NOMO-1 (cell line): ENCODE measurements around the gene MTMR3.

Experiments used
- DNase-seq, 2 experiments: peaks; one replicate each; lab custom pipeline; 2025; ENCODE audit not compliant: unreplicated experiment in 2 of 2; lab: John Stamatoyannopoulos, UW

The MTMR3 gene

DNA sequence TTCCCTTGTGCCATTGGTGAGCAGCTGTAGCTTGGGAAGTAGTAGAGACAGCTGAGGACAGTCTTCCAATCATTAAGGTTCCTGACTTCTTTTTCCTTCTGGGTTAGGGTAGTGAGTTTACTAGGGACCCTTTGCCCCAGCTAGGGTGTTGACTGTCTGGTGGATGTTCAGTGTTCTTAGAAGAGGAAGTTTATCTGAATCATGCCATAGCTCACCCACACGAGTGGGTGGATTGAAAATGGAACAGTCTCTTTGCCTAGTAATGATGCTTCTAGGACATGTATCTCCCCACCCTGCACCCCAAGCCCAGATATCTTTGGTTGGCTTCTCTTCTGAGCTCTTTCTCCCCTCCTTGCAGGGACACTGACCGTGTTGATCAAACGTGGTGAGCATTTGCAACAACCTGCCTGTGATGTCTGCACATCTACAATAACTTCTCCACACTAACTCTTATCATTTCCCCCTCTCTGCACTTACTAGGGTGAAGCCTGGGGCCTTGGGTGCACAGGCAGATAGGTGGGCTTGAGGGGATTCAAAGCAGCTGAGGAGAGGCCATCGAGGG lies 140.2 kb downstream of the MTMR3 start:
- DNase-seq = peak in 1 of 2 experiments; percentile 7

DNA sequence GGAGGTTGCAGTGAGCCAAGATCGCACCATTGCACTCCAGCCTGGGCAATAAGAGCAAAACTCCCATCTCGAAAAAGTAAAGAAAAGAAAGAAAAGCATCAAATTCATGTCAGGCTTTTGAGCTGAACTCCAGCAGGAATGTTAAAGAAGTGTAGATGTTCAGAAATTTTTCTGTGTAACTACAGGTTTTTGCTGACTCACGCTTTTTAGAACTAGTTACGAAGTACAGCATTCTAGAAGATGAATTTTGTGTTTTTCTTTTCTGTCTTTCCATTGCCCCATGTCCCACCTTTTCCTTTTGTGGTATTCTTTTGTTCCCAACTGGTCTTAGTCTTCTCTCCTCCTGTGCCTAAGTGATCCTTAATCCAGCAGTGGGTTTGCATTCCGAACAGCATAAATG lies 141.3 kb downstream of the MTMR3 start:
- no peak for DNase-seq

DNA sequence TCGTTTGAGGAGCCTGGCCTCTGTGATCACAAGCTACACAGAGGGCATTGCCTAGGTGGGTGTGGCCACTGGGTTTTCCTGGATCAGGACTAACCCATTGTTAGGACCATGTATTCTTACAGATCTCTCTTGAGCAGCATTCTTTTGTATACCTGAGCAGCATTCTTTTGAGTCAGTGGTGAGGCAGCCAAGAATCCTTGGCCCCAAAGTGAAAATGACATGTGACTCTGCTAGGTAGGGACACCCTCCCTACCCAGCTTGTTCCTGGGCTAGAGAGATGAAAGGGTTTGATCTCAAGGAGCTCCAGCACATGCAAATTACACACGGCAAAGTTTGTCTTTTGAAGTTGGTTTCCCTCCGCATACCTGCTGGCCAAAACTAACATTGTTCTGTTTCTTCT lies 142.2 kb downstream of the MTMR3 start:
- no peak for DNase-seq

DNA sequence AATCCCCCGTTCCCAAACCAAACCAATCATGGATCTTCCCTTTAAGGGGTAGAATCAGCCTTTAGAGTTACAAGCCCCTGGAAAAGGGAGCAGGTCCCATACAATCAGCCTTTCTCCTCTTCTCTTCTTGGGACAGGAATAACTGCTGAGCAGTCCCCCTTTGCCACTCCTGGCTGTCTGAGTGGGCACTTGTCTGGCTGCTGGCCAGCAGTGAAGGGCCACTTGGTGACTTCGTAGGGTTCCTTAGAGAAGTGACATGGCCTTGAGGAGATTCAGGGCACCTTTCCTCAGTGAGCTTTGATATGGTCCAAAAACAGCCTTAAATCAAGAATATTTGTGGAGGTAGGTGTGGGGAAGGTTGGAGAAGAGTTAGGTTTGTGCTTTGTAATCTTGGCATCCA lies 143.8 kb downstream of the MTMR3 start:
- no peak for DNase-seq

DNA sequence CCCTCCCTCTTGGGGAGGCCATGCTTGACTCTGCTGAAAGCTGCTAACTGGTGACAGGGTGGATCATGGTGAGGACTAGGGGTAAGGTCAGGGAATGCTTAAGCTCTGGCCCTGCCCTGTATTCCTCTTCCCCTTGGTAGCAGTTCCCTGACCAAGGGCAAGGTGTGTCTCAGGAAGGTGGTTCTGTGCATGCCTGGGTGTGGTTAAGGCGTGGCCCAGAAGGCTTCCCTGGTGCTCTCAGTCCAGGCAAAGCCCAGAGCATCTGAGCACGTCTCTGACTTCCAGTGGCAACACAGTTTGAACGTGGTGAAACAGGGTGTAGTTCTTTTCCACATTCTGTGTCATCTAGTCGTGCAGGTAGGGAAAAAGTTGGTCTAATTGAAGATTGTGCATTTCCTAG lies 144.2 kb downstream of the MTMR3 start:
- DNase-seq = no peak

DNA sequence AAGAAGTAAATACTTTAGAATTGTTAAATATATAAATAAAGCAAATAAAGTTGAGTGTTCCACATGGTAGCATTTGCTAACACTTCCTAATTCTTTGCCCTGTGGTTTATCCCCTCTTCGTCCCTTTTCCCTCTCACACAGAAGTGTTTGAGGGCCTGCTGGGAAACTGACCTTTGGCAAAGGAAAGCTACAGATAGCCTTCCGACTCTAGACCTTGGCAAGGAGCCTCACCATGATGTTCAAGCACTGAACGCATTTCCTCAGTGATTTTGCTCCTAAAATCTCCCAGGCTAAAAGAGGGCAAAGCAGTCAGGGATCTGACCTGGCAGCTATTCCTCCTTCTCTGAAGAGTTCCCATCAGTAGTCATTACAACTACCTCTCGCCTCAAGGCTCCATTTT lies 144.8 kb downstream of the MTMR3 start:
- no peak for DNase-seq

DNA sequence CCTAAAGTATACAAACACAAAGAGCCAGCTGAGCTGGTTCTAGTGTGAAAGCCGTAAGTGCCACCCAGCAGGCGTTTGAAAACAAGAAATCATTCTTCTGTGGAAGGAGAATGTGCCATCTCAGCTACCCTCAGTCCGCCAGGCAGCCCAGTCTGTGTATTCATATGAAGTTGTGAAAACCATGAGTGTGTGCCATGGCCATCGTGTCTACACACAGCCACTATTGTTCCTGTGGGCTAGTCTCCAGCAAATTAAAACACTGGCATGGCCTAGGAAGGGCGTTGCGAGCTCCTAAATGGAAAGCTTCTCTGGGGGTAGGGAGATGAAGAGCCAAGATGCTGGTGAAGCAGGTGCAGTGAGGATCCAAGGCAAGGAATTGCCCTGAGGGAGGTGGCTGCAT lies 145.8 kb downstream of the MTMR3 start:
- no peak for DNase-seq

DNA sequence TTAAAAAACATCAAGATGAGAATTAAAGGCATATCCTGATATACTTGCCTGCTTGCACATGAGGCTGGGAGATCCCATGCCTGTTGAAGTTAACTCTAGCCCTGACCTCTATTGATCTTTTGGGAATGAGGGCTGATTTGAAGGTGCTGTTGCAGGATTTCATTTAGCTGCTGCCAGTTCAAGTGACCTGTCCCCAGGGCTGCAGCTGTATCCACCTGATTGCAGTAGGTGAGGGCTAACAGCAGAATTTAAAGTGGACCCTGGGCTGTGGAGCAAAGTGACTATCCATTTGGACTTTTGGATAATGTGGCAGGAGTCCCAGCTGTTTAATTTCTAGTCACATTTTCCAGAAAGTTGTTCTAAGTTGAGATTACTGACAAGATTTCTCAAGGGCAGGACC lies 146.5 kb downstream of the MTMR3 start:
- no peak for DNase-seq

DNA sequence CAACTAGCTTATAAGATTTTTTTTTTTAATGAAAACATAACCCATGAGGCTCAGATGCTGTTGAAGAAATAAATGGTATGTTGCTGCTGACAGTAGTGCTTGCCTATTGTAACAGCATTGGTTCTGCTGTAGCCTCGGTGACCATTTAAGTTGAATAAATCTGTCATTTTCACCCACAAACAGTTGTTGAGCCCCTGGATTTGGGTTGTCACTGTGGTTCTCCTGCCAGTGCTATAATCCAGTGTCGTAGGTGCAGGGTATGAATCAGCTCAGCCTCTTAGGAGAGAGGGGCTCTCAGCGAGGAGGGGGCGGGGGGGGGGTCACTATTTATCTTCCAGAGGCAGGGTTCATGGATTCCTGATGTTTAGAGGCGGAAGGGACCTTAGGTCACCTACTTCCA lies 147.4 kb downstream of the MTMR3 start:
- no peak for DNase-seq

DNA sequence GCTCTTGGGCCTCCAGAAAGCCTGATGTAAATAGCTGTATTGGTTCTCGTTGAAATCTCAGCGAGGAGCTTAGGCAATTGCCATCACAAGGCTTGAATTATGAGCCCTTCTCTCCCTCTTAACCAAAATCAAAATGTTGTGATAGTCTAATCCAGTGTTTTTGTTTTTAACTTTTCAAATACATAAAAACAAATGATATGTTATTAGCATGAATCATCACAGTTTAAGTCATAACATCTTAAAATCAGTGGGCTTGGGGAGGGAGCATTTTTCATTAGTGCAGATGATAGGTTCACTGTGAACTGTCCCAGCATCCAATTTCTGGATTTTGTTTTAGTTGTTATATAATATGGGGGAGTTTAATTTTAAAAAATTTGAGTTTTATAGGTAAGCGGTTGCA lies 148.4 kb downstream of the MTMR3 start:
- DNase-seq = no peak

DNA sequence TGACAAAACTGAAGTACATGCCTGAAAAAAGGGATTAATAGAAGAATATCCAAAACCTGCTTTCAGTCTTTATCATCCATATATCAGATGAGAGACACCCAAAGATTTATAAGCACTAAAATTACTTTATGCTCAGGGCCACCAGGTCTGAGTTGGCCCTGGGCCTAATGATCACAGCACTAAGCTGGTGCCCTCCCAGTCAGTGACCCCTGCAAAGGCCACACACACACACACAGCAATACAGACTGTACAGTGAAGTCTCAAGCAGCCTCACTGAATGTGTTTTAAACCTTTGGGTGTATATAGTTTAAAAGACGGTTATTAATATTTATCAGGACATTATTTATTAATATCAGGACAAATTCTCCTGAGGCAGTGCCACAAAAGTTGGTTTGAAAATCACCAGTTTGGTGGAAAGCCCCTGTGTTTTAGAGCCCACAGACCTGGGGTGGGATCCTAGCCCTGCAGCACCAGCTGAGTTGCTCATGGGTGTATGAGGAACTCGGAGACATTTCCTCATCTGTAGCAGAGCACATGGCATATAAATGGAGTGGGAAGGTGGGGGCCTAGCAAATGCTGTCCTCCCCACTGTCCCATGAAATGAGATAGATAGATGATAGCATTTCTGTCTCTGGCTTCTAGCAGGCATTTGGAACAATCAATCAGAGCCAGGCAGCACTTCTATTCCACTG lies 148.9 kb downstream of the MTMR3 start:
- DNase-seq = no peak

DNA sequence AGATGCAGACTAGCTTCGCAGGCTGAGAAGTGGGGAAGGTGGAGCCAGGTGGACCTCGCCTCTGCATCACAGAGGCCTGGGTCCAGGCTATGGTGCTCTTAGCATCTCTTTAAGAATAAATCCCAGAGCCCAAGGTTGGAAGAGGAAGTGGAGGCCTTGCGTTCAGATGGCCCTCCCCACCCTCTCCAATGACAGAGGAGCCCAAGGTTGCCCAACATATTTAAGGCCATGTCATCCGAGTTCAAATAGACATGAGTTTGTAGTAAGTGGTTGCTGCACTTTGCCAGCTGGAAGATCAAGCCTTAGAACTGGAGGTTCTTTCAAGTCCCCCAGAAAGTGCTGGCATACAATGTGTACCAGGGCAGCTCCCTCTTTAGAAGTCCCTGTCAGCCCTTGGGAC lies 150.2 kb downstream of the MTMR3 start:
- DNase-seq = peak; percentile 72 to 81

DNA sequence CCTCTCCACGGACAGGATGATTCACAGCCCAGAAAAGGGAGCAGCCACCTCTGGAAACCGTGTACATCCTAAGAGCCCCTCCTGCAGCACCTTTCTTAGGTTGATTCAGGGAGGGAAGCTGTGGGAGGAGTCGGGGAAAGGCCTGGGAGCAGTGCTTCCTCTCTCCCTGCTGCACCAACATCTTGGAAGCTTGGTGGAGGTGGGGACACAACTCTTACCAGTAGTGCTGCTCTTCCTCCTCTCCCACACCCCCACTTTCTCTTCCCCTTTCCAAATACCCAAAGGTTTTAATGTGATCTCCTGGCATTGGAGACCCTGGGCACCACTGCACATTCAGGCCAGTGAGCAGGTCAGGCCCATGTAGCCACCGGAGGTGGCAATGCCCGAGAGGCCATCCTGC lies 150.9 kb downstream of the MTMR3 start:
- no peak for DNase-seq

DNA sequence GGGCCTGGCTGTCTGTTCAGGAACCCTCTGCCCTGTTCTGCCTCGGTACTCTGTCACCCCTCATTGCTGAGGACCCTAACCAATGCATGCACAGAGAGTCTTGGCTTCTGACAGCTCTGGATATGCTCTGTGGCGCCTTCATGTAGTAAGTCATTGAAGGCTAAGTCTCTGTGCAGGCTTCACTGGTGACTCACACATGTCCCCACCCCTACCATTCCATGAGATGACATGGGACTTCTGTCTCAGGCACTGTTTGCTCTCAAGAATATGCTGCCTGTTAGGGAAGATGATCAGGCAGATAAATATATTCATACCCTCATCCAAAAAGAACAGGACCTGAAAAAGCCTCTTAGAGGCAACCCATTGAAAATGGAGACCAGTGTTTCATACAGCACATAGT lies 153.7 kb downstream of the MTMR3 start:
- DNase-seq = no peak

DNA sequence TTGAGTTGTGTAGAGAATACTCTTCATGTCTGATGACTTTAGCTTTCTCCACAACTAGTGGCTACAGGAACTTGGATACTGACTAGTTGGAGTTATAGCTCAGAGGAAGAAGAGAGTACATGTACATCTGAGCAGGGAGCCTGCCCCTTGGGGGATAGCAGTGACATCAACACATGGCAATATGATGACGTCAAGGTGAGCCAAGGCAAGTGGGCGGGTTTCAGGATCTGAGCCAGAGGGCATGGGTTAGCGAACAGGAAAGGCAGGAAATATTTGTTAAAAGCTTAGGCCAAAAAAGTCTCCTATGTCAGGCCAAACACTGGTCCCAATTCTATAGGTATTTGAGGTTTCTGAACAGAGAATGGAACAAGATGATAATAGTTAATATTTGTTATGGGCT lies 155.2 kb downstream of the MTMR3 start:
- no peak for DNase-seq

DNA sequence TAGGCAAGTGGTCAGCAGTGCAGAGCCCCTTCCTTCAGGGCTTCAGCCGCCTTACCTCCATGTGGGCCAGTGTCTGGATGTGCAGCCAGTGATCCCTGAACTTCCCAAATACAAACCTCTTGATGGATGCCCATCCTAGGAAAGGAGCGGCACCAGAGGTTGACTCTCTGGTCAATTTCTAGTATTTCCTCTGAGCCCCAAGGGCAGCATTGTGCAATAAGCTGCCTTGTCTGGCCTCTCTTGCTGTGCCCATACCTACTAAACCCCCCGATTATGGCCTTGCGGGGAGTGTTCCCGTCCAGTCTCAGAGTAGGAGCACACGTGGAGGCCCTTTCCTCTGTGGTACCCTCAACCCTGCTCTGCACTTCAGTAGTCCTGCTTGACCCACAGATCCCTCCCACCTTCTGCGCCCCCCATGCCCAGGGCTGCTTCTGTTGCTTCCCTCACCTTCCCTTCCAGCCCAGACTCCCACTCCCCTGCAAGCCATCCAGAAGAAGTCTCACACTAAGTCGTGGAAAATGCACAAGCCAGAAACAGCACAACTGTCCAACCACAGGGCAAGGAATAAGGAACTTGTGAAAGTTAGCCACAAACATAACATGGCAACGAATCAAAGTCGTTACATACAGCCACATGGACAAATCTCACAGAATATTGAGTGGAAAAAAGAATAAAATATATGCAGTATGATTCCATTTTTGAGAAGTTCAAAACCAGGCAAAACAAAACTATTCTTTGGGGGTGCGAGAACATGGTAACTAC lies 157.7 kb downstream of the MTMR3 start:
- peak; percentile 12 to 46 for DNase-seq

DNA sequence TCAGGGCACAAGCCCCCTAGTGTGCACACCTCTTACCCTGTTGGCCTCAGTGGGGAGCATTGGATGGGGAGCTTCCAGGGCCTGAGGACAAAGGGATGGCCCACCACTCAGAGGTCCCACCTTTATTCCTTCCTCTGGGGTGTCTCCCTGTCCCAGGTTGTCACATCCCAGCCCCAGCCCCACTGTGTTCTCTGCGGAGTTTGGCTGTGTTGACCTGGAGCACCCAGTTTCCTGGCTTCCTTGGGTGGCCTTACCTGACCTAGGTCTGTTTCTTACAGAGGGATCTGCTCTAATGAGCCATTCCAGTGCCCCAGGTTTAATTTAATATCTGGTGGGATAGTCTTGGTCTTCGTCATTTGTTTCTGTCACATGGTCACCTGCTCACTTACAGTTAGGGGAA lies 158.5 kb downstream of the MTMR3 start:
- DNase-seq = no peak

DNA sequence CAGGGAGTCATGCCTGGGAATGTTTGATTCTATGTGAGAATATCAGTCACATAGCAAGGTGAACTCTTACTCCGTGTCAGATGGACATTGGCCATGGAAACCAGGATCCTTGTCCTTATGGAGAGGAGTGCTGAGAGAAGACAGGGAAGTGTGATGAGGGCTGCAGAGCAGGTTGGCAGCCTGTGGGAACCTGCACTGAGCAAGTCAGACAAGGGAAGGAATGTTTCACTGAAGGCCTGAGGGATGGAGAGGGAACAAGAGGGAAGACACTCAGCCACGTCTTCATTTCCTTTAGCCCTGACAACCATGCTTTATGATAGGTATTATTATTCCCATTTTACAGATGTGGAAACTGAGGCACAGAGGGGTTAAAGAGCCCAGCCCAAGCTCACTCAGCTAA lies 158.9 kb downstream of the MTMR3 start:
- DNase-seq = no peak

DNA sequence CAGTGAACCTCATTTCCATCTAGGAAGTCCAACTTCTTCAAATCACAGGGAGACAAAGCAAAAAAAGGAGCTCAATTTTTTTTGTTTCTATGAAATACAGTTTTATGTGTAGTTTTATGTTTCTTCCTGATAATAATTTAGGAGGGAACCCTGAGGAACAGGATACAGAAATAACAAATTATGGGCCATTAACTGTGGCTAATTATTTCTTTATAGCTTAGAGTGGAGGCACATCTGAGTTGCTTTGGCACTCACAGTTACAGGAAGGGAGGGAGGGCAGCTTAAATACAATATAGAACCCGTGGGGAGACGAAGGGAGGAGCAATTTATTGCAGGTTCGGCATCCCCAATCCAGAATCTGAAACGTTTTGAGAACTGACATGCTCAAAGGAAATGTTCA lies 160.2 kb downstream of the MTMR3 start:
- no peak for DNase-seq

DNA sequence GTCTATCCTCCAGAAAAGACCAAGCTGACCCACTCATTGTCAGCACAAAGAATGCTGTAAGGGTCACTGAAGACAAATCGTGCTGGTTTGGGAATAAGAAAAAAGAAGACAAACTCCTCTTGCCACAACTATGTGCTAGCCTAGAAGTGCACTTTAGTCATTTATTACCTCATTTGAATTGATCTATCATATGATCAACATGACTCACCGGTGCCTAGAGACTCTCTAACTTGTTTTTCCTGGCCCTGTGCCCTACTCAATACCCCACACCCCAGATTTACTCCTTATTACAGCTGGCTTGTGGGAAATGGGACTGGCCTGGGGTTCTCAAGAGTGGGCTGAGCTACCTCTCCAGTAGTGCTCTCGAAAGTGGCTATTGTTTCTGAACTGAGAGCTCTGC lies 161.4 kb downstream of the MTMR3 start:
- no peak for DNase-seq

DNA sequence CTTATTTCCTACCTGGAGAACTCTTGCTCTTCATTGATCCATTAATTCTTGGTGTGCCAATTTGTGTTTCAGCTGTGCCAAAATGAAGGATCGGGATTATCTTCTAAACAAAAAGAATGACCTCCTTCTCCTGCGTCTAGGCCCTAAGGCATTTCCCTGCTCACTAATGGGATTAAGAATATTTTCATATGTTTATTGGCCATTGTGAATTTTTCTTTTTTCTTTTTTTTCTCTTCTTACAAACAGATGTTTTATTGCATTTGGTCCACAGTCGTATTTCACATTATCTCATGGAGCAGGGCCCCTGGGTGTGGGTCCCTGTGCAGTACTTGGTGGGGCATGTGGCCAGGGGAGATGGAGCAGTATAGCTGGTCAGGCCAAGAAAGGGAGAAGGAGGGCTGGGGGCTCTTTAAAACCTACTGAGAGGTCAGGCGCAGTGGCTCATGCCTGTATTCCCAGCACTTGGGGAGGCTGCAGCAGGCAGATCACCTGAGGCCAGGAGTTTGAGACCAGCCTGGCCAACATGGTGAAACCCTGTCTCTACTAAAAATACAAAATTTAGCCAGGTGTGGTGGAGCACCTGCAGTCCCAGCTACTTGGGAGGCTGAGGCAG lies 162.0 kb downstream of the MTMR3 start:
- no peak for DNase-seq

DNA sequence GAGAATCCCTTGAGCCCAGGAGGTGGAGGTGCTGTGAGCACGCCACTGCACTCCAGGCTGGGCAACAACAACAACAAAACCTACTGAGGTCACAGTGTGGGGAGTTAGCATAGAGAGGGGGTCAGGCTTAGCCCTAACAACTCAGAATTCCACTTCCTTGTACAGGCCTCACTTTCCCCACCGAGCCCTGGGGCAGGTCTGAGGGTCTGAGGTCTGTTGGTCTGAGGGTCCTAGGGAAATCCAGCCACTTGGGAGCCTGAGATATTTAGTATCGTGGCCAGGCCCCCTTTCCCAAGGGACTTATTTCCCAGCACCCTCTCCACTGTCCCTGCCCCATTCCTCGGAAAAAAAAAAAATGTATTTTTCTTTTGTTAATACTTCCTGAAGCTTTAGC lies 162.5 kb downstream of the MTMR3 start:
- DNase-seq = no peak
